GM21367 (cell line): Measurements from ENCODE around the gene TP73.
"Not testable (repeated sequence)": the region's sequence is repeated elsewhere in the genome, so short reads cannot be mapped to it uniquely, and the experiment has no call there.

Experiments
- ATAC-seq: cut with Tn5 transposase; IDR thresholded peaks from one replicate; pipeline ENCODE4 v1.9.1; 2021; ENCODE audit not compliant: unreplicated experiment

Gene TP73

DNA sequence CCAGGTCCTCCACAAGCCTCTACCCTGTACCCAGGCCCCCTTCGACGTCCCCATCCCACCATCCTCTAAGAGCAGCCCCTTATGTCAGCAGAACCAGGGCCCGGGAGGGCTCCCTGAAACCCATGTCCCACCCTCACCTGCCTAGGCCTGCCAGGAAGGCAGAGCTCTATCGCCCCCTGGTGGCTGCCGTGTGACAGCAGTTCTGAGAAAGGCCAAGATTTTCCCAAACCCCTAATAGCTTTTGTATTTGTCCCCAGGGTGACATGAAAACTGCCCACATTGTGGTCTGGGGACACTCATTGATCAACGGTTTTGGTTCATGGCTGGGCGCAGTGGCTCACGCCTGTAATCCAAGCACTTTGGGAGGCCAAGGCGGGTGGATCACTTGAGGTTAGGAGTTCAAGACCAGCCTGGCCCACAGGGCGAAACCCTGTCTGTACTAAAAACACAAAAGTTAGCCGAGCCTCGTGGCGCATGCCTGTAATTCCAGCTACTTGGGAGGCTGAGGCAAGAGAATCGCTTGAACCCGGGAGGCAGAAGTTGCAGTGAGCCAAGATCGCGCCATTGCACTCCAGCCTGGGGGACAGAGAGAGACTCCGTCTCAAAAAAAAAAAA lies 72.2 kb downstream of the TP73 start:
- ATAC-seq = not testable (repeated sequence)

GRCh38 chr1:3725366-3725765 lies 73.0 kb downstream of the TP73 start:
- no peak for ATAC-seq

DNA sequence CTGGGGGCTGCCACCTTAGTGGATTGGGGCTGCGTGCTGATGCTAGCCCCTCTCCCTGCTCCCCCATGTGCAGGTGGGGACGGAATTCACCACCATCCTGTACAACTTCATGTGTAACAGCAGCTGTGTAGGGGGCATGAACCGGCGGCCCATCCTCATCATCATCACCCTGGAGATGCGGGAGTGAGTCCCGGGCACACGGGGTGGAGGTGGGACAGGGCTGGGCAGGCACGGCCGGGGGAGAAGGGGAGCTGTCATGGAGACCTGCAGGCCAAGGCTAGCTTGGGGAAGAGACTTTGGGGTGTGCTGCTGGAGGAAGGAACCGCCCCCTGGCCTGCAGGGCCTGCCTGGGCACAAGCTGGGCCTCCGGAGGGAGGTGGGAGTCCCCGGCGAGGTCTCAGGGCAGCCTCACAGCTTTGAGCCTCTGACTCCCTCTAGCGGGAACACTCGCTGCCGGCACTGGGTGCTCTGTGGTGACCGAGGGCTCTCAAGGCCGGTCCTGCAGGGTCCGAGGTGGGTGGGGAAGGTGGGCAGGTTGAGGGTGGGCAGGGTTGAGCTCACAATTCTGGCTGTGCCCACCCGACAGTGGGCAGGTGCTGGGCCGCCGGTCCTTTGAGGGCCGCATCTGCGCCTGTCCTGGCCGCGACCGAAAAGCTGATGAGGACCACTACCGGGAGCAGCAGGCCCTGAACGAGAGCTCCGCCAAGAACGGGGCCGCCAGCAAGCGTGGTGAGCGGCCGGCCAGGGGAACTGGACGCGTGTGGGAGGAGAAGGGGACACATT lies 74.9 kb downstream of the TP73 start:
- ATAC-seq = no peak

- no peak for ATAC-seq
Observed at GRCh38 chr1:3727825-3728776, 75.8 kb downstream of the TP73 start.

DNA sequence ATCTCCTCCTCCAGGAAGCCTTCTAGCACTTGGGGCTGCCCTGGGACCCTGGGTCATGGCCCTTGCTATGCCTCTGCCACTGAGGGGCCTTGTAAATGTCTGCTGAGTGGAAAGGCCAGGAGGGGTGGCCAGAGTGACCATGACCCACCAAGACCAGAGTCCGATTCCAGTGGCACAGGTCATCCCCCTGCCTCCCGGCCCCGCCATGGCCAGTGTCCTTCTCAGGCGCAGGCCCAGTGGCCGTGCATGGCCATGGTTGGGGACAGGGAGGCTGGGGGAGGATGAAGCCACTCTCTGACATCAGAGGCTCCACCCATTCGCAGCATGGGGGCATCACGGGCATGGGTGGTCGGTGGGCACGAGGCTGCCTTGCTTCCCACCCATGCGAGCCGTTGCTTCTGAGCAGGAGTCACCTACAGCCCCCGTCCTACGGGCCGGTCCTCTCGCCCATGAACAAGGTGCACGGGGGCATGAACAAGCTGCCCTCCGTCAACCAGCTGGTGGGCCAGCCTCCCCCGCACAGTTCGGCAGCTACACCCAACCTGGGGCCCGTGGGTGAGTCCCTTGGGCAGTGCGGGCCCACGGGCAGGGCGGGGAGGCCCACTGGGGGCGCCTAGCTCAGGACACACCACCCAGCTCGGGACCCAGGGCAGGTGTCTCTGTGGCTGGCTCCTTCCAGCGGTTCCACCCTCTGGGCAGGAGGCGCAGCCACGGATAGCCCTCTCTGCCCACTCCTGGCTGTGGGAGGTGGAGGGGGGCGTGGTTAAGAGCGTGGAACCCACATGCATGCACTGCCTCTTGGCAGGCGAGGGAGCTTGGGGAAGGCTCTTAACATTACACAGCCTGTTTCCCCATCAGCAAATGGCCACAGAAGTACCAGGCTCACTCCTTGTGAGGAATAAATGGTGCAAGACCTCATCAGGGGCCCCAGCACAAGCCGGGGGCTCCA lies 77.6 kb downstream of the TP73 start:
- ATAC-seq = no peak

DNA sequence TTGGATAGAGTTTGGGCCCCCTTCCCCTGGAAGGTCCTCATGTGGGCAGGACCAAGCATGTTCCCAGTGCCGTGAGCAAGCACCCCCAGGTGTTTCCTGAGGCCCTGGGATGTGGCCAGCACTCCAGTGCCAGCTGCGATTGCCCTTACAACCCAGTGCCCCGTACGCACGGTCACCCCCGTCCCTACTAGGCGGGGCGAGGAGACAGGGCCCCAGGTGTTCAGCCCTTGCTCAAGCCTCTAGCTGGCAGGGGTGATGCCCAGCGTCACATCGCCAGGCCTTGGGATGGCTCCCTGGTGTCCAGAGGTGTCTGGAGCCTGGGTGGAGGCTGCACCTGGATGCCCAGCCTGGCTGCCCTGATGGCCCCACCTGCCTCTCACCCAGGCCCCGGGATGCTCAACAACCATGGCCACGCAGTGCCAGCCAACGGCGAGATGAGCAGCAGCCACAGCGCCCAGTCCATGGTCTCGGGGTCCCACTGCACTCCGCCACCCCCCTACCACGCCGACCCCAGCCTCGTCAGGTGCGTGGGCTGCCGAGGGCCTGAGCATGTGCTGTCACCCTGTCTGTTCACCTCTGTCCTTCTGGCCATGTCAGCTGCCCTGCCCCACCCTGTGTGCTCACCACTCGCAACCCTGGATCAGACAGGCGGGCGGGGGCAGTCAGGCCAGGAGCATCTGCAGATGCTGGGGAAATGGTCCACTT lies 78.4 kb downstream of the TP73 start:
- ATAC-seq = no peak

DNA sequence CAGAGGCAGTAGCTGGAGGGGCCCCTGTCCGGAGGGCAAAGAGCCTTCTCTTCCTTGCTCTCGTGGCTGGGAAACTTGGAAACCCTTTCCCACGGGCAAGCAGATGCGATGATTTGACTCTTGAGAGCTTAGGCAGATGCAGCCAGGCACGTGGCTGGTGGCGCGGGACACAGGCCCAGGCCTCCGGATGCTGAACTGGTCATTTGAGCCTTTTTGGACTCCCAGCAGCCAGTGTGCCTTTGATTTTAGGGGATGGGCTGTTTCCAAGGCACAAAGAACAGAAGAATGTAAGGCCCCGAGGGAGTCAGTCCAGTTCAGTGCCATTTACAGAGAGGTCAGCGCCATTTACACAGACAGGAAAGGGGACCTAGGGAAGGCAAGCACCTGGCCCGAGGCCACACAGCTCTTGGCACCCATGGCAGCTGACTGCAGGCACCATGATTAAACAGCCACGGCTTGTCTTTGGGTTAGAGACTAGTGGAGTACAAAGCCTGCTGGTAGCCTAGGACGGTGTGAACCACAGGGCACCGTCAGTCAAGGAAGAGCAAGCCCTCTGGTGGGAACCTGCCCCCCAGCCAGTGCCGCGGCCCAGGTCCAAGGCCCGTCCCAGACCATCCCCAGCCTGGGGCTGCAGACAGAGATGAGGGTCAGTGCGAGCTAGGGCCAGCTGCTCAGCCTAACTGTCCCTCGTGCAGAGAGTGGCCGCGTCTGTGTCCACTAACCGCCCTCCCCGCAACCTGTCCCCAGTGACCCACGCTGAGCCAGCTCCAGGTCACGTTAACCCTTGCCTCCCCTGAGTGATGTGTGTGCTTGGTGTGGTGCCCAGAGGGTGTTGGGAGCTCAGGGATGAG lies 79.5 kb downstream of the TP73 start:
- no peak for ATAC-seq

DNA sequence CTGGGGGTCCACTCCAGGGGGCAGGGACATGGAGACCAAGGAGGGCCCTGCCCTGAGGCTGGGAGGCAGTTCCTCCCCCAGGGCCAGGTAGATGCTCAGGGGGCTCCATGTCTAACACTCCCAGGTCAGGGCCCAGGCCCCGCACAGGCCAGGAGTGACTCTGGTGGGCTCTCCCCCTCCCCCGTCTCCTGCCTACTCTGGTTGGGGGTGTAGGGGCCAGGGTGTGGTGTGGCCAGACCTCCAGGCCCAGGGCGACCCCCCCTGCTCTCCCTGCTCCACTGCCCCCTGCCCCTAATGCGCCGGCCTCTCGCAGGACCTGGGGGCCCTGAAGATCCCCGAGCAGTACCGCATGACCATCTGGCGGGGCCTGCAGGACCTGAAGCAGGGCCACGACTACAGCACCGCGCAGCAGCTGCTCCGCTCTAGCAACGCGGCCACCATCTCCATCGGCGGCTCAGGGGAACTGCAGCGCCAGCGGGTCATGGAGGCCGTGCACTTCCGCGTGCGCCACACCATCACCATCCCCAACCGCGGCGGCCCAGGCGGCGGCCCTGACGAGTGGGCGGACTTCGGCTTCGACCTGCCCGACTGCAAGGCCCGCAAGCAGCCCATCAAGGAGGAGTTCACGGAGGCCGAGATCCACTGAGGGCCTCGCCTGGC lies 80.2 kb downstream of the TP73 start:
- no peak for ATAC-seq

- ATAC-seq = no peak
Observed at GRCh38 chr1:3733094-3733882, 81.0 kb downstream of the TP73 start.

- ATAC-seq = no peak
Observed at GRCh38 chr1:3733883-3734589, 81.7 kb downstream of the TP73 start.

GRCh38 chr1:3734602-3735001 lies 82.3 kb downstream of the TP73 start:
- no peak for ATAC-seq

DNA sequence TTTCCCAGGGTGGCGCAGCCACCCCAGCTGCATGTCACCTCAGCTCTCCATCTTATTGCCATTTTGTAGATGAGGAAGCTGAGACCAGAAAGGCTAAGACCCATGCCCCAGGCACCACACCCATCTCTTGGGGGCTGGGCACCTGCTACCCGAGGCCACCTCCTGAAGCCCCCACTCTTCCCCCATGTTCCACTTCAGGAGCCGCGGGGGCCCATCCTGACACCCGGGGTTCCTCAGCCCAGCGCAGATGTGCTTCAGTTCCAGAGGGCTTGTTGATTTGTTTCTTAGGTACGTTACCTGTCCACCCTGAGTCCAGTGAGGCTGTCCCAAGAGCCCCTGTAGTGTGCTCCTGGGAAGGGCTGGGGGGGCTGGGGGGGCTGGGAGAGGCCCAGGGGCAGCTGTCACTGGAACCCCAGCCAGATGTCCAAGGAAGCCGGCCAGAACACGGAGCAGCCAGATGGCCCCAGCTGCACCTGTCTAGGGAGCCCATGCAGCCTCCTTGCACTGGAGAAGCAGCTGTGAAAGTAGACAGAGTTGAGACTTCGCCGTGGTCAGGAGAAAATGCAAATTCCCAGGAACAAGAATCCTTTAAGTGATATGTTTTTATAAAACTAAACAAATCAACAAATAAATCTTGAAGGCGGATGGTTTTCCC lies 82.8 kb downstream of the TP73 start:
- ATAC-seq = no peak

DNA sequence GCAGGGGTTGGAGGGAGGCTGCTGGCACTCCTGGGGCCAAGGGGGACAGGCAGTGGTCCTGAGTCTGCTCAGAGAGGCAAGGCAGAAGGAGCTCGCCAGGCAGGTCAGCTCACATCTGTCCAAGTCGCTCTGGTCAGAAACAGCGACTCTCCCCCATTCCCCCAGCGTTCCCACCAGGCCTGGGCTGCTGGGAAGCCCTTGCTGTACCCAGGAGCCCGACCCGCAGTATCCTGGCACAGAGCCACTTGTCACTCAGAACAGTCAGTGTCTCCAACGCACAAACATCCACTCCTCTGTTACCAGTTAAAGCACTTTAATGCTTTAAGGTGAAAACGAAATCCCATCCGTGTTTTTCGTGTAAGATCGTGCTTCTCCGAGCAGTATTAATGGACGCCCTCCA lies 83.4 kb downstream of the TP73 start:
- no peak for ATAC-seq

- no peak for ATAC-seq
Observed at GRCh38 chr1:3736131-3736561, 83.8 kb downstream of the TP73 start.

DNA sequence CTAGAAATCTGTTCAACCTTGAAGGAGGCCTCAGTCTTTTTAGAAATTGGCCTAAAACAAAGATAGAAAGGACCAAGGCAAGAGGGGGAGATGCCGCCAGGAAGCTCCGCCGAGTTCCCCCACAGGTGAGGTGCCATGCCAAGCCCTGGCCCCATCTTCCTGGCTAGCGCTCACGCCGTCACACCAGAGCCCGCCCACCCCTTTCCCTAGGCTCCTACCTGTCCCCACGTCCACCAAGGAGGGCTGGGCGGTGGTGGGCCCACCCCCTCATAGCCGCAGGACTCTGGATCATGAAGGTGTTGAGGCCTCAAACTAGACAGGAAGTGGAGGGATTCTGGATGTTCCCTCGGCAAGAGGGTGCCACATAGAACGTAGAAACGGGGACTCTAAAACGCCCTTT lies 84.4 kb downstream of the TP73 start:
- ATAC-seq = no peak

GRCh38 chr1:3738943-3739342 lies 86.6 kb downstream of the TP73 start:
- ATAC-seq = no peak

DNA sequence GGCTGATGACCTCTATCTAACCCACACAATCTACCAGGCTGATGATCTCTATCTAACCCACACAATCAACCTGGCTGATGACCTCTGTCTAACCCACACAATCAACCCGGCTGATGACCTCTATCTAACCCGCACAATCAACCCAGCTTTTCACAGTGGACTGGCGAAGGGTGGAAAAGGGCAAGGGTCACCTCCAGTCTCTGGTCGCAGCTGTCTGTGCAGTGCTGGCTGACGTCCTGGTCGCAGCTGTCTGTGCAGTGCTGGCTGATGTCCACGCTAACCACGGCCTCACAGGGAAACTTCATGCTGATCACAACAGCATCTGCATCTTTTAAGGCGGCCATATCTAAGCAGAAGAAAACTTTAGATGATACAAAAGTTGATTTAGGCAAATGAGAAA lies 87.7 kb downstream of the TP73 start:
- no peak for ATAC-seq
